ENCODE results near the gene CLIP4.

The CLIP4 gene

DNA sequence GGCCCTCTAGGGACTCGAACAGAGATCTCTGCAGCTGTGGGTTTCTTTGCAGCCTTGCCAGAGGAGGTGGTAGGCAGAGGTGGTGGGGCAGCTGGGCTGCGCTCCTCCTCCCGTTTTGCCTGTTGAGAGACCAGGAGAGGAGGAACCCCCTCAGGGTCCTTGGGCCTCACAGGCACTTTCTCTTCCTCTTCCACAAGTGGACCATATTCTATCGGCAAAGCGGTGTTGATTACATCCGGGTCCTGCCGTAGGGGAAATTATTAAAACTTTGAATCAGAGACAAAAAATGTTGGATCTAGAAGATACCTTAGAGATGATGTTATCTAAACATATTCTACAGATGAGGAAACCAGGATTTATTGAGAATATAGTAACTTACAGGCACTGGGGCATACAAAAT is 78.5 kb downstream of the CLIP4 start:
- no peak for DNase-seq

DNA sequence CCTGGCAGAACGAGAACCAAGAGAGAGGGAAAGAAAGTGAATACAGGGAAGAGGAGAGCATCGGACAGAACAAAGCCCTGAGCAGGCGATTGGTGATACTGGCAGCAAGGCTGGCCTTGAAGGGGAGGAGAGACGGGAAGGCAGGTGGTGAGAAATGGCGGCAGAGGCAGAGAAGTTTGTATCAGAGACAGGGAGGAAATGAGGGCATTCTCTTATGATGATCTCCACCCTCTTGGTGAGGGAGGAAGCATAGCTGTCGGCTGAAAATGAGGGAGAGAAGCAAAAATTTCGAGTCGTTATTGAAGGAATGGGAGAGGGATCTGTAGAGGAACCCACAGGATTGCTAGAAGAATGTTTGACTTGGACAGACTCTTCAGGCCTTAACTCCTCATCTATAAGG is 80.6 kb downstream of the CLIP4 start:
- DNase-seq = no peak

- peak; percentile 90 for DNase-seq
These were observed 81.9 kb downstream of the CLIP4 start for GRCh38 chr2:29196792-29197788.

DNA sequence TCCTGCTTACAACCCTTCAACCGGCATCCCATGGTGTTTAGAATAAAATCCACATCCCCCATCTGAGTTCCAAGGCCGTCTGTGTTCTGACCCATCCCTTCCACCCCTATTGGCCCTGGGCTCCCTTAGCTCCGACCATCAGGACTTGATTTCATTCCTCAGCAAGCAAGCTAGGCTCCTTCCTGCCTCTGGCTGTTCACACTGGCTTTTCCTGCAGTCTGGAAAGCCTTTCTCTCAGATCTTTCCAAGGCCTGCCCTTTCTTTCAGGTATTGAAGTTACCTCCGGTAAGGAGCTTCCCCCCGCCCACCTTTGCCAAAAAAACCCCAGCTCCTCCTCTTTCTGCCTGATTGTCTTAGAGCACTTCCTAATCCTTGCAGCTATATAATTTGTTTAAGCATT is 86.8 kb downstream of the CLIP4 start:
- no peak for DNase-seq

GRCh38 chr2:29202819-29203495 is 87.7 kb downstream of the CLIP4 start:
- no peak for DNase-seq

GRCh38 chr2:29206941-29207340 is 91.7 kb downstream of the CLIP4 start:
- DNase-seq = no peak

- no peak for DNase-seq
These were observed 92.3 kb downstream of the CLIP4 start for GRCh38 chr2:29207352-29208148.

- DNase-seq = no peak
These were observed 94.3 kb downstream of the CLIP4 start for GRCh38 chr2:29209551-29209950.

GRCh38 chr2:29212009-29212408 is 96.8 kb downstream of the CLIP4 start:
- no peak for DNase-seq

- no peak for DNase-seq
These were observed 98.7 kb downstream of the CLIP4 start for GRCh38 chr2:29213888-29214291.

DNA sequence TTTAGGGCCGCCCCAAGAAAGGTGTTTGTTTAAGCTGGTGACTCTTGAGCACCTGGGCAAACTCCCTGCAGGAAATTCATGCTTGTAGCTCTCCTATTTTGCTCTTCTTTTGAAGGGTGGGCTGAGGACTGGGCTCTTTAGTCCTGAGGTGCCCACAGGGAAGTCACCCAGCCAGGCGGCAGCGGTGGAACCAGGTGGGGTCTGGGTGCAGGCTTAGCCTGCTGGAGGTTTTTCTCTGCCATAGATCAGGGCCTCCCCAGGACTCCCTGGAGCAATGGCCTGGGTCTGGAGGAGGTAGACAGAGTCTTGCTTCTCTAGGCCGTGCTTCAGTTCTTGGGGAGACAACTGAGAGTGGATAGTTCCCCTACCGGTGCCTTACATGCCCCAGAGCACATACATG is 99.9 kb downstream of the CLIP4 start:
- DNase-seq = no peak

DNA sequence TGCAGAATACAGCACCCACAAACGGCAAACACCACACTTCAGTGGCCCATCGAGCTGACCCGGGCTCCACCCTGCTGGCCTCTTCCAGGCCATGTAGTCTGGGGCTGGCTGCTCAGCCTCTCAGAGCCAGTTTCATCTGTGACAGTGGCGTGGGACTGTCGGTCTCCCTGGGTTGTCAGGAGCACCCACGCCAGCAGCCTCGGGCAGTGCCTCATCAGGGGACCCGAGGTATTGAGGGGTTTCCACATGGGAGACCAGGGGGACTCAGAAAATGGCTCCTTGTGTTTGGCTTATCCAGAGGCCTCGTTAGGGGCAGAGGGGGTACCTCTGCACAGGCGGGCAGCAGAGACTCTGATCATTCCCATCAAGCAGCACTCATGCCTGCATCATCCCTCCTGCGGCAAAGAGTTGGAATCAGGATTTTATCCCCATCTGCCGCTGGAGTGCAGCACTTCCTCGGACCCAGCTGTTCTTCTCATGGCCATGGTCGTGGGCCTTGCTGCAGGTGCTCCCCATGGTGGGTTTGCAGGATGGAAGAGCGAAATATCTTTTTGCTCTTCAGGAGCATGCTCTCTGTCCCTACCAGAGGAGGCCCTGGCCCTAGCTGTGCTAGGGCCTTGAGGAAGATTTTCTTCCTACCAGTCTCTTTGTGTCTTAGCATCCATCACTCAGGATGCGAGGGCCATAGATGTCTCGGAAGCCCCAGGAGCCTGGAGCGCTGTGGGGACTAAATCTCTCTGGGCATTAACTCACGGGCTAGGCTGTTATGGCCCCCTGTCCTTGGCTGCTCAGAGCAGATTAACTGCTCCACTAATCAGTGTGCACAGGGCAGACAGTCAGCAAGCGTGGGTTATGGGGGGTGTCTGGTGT is 100.8 kb downstream of the CLIP4 start:
- no peak for DNase-seq

DNA sequence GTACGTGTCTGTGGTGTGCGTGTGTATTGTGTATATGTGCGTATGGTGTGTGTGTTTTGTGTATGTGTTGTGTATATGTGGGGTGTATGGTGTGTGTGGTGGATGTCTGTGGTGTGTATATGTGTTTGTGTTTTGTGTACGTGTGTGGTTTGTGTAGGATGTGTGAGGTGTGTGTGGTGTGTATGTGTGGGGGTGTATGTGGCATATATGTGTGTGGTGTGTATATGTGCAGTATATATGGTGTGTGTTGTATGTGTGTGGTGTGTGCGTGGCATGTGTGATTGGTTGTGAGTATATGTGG is 101.3 kb downstream of the CLIP4 start:
- no peak for DNase-seq

DNA sequence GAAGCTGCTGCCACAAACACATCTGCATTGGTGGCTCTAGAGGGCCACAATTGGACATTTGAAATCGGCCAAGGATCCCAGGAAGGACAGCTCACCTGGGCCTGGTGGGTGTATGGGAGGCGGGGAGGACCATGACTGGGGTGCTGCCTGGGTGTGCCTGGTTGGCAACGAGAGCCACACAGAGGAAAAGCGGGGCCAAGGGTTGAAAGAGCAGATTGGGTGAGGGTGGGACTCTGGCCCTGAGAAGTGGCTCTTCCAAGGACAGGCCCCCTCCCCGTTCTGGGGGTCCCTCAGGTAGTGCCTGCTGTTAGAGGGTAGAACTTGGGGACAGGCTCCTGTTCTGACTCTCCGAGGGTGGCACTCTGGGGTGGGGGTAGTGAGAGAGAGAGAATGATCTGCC is 102.9 kb downstream of the CLIP4 start:
- DNase-seq = no peak

DNA sequence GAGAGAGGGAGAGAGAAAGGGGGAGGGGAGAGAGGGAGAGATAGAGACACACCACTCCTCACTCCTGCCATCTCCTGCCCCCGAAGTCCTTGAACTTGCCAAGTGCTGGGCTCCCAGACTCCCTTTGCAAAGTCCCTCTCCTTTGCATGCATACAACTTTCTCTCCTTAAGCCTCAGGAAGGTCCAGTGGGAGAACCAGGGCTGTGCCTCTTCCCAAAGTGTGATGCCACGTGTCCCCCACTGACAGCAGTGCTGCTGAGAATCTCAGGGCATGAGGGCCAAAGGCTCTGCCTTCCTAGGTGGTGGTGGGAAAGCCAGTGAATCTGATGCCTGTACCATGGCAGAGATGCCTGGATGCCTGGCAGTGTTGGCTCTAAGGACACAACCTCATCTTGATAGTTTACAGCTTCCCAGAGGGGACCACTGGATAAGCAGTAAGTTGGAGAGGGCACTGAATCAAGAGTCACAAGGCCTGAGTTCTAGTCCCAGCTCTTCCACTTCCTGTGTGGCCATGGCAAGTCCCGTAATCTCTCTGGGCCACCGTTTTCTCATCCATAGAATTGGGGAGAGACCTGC is 103.4 kb downstream of the CLIP4 start:
- DNase-seq = no peak

DNA sequence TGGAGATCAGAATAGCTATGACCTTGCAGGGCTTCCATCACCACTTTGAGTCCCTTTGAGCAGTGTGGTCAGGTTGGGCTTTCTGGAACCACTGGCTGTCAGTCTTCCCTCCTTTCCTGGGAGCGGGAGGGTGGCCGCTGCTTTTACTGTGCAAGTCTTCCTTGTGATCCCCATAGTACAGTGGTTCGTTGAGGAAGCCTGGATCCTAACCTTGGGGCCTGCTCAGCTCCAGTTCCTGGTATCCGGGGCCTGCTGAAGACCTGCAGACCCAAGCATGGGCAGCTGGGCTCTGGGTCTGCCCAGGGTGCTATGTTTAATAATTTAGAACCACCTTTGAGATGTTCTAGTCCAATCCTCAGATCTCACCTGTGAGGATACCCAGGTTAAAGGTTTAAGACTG is 104.2 kb downstream of the CLIP4 start:
- DNase-seq = no peak

- no peak for DNase-seq
These were observed 105.5 kb downstream of the CLIP4 start for GRCh38 chr2:29220506-29221270.

DNA sequence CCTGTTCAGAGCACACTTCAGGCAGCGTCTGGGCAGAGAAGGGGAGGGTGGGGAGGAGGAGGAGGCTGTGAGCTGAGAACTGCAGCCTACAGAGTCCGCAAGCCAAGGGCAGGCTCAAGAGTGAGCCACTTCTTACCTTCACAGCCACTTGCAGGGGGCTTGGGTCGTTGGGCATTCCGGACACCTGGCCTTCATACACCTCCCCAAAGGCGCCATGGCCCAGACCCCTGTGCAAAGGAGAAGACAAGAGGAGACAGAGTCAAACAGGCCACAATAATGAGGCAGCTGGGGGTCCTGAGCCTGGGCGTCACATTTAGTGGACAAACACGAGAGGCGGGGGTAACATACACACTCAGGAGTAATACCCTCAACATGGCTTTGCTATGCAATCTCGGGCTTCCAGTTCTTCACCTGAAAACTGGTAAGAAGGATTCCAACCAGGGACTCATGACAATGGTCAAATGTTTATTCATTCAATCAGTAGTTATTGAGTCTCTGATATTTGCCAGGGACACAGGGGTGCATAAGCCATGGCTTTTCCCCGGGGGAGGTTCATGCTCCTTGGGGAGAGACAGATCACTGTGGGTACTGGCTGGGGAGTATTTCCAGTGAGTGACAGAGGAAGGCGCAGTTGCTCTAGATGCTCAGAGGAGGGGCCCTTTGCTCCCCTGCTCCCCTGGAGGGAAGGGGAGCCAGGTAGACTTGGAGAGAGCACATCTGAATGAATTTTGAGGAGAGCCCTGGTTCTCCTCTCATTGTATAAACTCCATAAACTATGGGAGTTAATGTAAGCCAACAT is 107.4 kb downstream of the CLIP4 start:
- DNase-seq = no peak

DNA sequence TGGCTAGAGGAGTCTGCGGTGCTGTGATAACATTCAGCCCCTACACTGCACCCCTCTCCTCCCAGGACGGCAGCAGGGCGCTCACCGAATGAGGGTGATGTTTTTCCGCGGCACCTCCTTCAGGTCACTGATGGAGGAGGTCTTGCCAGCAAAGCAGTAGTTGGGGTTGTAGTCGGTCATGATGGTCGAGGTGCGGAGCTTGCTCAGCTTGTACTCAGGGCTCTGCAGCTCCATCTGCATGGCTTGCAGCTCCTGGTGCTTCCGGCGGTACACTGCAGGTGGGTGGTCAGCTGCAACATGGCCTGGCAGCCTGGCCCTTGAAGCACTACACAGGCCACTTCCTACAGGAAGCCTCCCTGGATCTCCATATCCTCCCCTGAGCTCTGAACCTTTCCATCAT is 108.0 kb downstream of the CLIP4 start:
- peak; percentile 51 for DNase-seq

Measured in activated effector memory CD4-positive, alpha-beta T cell treated with anti-CD3 and anti-CD28 coated beads, Interleukin-2, amount 50 U/mL, for 16 hours (primary cell).